Tibial nerve (tissue), 3 donors: ENCODE data around the gene TRAPPC3.

Source experiments
- CTCF ChIP-seq, 5 experiments: fragments of 200-600 bp in 3 of 5; fragments of 450-650 bp in 2 of 5; sonication (generic) in 3 of 5; IDR thresholded peaks; one replicate each; pipeline ENCODE4 v1.5.1; 2016 to 2019; ENCODE audit warnings: antibody characterized with exemption in 5 of 5, mild to moderate bottlenecking in 3 of 5, moderate library complexity in 2 of 5
- POLR2A ChIP-seq, 2 donors: fragments of 450-650 bp; IDR thresholded peaks; one replicate each; pipeline ENCODE4 v1.6.1; 2017; ENCODE audit warnings: antibody characterized with exemption in 2 of 2, mild to moderate bottlenecking in 2 of 2, moderate library complexity in 2 of 2

DNA sequence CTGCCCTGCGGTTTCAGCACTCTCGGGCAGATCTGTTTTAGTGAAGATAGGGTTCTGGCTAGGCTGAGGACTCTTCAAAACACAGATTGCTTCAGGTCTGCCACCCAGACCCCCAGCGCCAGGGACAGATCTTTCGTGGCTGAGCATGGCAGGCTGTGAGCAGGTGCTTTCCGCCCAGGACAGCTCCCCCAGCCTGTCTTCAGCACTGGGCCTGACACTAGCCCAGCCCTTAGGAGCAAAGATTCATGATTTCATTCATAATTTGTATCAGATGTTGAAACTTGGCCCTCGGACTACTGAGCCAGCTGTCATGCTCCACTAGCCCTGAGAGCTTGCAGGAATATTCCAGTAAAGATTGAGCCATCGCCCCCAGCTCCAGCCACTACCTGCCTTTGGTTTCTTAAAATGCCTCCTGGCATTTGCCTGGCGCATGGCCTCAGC, 54.6 kb downstream of the TRAPPC3 start:
- TF ChIP-seq CTCF (IDR thresholded peaks at IDR 0.05) (no peak), POLR2A (IDR thresholded peaks at IDR 0.05) (no peak)
